Adrenal gland (tissue), 5 donors: ENCODE results near the gene DMC1.

ENCODE experiments used
- CTCF ChIP-seq, 6 experiments: fragments of 450-650 bp in 4 of 6; fragments of 200-600 bp in 2 of 6; sonication (generic) in 1 of 6; IDR thresholded peaks; 1 replicate in 5 of 6; 2 replicates in 1 of 6; pipeline versions ENCODE4 v1.5.1 to v1.8.0; 2016 to 2021; ENCODE audit warnings: antibody characterized with exemption in 6 of 6, mild to moderate bottlenecking in 2 of 6, moderate library complexity in 1 of 6
- POLR2A ChIP-seq, 2 donors: fragments of 450-650 bp; IDR thresholded peaks; one replicate each; pipeline ENCODE4 v1.6.1; 2017; ENCODE audit warnings: antibody characterized with exemption in 2 of 2, mild to moderate bottlenecking in 2 of 2, moderate library complexity in 1 of 2
- donor health status: DM: no; HTN: no; CAD: no.

GRCh38 chr22:38481871-38482332 lies 88.1 kb downstream of the DMC1 start:
- no peak for TF ChIP-seq CTCF (IDR thresholded peaks at IDR 0.05)
- TF ChIP-seq POLR2A (IDR thresholded peaks at IDR 0.05), result no peak
